ENCODE data around the gene ZBTB7B. TPM values are rescaled to one million over a fixed set of nuclear protein-coding genes. Genes with fewer than 3 reads are reported as not detected.

ZBTB7B gene
- total RNA-seq, 4 donors from 2014 or later: 101 to 220 (median 113) TPM

DNA sequence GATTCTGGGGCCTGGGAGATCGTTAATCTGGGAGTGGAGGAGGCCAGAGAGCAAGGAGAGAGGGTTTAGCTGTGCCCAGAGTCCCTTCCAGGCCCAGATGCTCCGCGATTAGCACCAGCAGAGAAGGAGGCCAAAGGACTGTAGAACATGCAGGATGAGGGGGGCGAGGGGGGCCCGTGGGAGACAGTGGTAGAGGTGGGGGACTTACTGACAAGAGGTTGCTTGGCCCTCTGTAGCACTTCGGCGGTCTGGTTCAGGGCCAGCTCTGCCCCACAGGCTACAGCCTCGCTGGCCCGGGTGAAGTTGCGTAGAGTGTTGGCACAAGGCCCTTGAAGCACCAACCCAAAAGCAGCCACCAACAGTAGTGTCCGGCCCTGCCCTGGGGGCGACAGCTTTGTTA, 30.3 kb downstream of the ZBTB7B start:
- no peak overlapping the region for H3K27ac ChIP-seq
- intact Hi-C loops (cut with DNase I): no loop called here
- no peaks in the 10 kb centered on the region for H3K36me3 ChIP-seq
- 82 to 85% methylated on average over 6 to 12 of the region's 12 CpGs for WGBS, 2 donors
- TF ChIP-seq, protein P1, sequence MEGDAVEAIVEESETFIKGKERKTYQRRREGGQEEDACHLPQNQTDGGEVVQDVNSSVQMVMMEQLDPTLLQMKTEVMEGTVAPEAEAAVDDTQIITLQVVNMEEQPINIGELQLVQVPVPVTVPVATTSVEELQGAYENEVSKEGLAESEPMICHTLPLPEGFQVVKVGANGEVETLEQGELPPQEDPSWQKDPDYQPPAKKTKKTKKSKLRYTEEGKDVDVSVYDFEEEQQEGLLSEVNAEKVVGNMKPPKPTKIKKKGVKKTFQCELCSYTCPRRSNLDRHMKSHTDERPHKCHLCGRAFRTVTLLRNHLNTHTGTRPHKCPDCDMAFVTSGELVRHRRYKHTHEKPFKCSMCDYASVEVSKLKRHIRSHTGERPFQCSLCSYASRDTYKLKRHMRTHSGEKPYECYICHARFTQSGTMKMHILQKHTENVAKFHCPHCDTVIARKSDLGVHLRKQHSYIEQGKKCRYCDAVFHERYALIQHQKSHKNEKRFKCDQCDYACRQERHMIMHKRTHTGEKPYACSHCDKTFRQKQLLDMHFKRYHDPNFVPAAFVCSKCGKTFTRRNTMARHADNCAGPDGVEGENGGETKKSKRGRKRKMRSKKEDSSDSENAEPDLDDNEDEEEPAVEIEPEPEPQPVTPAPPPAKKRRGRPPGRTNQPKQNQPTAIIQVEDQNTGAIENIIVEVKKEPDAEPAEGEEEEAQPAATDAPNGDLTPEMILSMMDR (IDR thresholded peaks at IDR 0.05): no peak
- no peak for TF ChIP-seq POLR2A (IDR thresholded peaks at IDR 0.05)
- peaks cover 11 to 40% (median 25%) of the 10 kb centered on the region in 3 donors for H3K4me1 ChIP-seq
- H3K4me3 ChIP-seq: no peak overlapping the region
- no peaks in the 10 kb centered on the region for H3K27me3 ChIP-seq
- no peak for DNase-seq
- H3K9me3 ChIP-seq: no peaks in the 10 kb centered on the region

DNA sequence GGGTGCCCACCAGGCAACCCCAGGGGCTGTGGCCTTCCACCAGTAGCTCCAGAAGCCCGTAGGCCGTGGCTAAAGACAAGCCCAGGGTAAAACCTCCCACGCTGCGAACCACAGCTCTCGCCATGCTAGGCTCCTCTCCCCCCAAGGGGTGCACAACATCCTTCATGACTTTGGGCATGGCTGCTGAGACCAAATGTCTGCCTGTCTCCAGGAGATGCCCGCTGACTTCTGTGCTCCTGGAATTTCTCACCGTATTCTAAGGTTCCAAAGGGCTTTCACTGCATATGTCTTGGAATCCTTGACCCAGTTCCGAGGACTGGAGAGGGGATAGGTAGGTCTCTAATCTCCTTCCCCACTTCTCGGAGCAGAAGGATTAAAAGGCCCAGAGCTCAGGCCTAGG, 30.9 kb downstream of the ZBTB7B start, which contains the start of the genes DCST1 and DCST2:
Gene DCST1 (plus strand): TSS at position 301 of the 400 bp plus-strand sequence. CDS start 213 bp downstream, outside the sequence.
Gene DCST2 (minus strand): TSS at position 258 of the 400 bp plus-strand sequence. CDS start 80 bp downstream, at position 178.
- no peaks in the 10 kb centered on the region for H3K9me3 ChIP-seq
- intact Hi-C loops (cut with DNase I): no loop called here
- TF ChIP-seq, protein P1 (IDR thresholded peaks at IDR 0.05): no peak
- TF ChIP-seq POLR2A (IDR thresholded peaks at IDR 0.05): no peak
- 100% methylated on average over 3 to 6 of the region's 9 CpGs for WGBS, 2 donors
- no peak within 1 kb of the TSS for H3K4me3 ChIP-seq
- no peaks in the 10 kb centered on the region for H3K27me3 ChIP-seq
- peaks cover 17 to 47% (median 30%) of the 10 kb centered on the region in 3 donors for H3K4me1 ChIP-seq
- peak within 1 kb of the TSS in 2 of 4 donors; percentile 13 to 27 for H3K27ac ChIP-seq
- DNase-seq: no peak
- H3K36me3 ChIP-seq: no peaks in the 10 kb centered on the region

DNA sequence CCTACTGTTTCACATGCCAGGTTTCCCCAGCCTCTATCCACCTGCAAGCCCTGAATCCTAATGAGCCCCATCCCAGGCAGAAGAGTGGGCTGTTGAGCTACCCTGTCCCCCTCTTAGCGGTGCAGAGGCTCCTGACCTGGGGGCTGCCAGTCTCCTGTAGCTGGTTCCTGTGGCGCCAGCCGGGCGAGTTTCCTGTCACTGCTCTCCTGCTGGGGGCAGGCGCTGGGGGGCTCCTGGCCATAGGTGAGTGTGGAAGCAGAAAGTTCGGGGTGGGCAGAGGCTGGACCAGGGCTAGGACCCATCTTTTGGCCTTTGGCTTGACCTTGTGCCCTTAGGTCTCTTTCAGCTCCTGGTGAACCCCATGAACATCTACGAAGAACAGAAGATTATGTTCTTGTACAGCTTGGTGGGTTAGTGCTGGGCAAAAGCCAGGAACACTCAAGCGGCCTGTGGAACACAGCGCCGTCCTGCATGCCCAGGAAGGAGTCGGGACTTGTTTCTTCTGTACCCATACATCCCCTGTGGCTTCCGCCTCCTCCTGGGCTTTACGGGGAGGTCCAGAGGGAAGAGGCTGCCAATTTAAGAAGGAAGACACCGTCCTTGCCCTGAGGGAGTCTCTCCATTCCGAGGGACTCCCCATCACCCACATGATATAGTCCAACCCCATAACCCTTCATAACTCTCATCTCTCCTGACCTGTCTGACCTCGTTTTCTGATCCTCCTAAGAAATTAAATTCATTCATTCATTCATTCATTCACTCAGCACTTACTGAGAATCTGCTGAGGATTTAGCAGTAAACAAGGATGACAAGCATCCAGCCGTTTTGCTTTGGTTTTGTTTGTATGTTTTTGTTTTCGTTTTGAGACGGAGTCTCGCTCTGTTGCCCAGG, 32.0 kb downstream of the ZBTB7B start:
- Histone ChIP-seq H3K36me3 (no peaks in the 10 kb centered on the region), H3K27ac (peak overlapping the region in 2 of 4 donors; percentile 13 to 27), H3K9me3 (no peaks in the 10 kb centered on the region), H3K4me3 (no peak overlapping the region), H3K4me1 (peaks cover 26 to 57% (median 41%) of the 10 kb centered on the region in 3 donors), H3K27me3 (no peaks in the 10 kb centered on the region)
- WGBS, 2 donors: 35 to 68% methylated on average over 14 to 16 of the region's 20 CpGs
- intact Hi-C loops (cut with DNase I): no loop called here
- no peak for TF ChIP-seq POLR2A (IDR thresholded peaks at IDR 0.05)
- TF ChIP-seq, protein P1 (IDR thresholded peaks at IDR 0.05): peak in 2 of 6 experiments; percentile 14 to 39
- DNase-seq: no peak

DNA sequence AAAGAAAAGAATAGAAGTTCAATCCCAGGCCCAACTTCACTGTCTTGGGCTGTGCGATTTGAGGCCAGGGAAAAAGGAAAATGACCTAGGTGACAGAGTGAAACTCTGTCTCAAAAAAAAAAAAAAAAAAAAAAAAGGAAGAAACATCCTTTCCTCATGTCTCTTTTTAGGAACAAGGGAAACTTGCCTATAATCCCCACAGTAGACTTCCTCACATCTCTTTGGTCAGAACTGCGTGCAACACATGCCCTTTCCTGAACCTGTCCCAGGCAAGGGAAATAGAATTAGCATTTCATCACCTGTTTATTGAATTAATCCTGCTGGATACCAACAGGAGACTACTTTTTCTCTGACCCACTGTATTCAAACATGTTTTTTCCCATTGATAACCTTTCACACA, 33.3 kb downstream of the ZBTB7B start:
- Histone ChIP-seq H3K36me3 (no peaks in the 10 kb centered on the region), H3K27ac (peak overlapping the region in 2 of 4 donors; percentile 91 to 92), H3K9me3 (no peaks in the 10 kb centered on the region), H3K4me1 (peaks cover 26 to 63% (median 42%) of the 10 kb centered on the region in 3 donors), H3K4me3 (no peak overlapping the region), H3K27me3 (no peaks in the 10 kb centered on the region)
- 73 to 77% methylated on average over 2 of the region's 2 CpGs for WGBS, 2 donors
- DNase-seq: no peak
- TF ChIP-seq, protein P1 (IDR thresholded peaks at IDR 0.05): no peak
- no peak for TF ChIP-seq POLR2A (IDR thresholded peaks at IDR 0.05)
- intact Hi-C loops (cut with DNase I): no loop called here

DNA sequence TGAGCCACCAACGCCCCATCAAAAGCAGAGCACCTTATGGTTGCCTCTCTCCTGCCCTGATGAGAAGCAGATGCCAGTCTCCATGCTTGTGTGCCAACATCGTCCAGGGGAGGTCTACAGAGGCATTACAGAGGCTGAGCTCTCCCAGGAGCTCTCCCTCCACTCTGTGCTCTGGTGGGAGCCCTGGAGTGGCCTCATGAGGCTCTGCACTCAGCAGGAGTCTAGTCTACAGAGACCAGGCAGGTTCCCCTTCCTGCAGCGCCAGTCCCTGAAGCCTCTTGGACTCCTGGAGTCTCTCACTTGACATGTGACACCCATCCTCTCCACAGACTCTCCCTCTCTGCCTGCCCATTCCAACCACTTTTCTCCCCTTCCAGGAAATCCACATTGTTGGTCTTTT, 34.4 kb downstream of the ZBTB7B start:
- no peak overlapping the region for H3K4me3 ChIP-seq
- WGBS, 2 donors: 82 to 89% methylated on average over 1 to 2 of the region's 3 CpGs
- H3K36me3 ChIP-seq: no peaks in the 10 kb centered on the region
- H3K4me1 ChIP-seq: peaks cover 26 to 63% (median 42%) of the 10 kb centered on the region in 3 donors
- intact Hi-C loops (cut with DNase I): no loop called here
- DNase-seq: no peak
- TF ChIP-seq, protein P1 (IDR thresholded peaks at IDR 0.05): no peak
- TF ChIP-seq POLR2A (IDR thresholded peaks at IDR 0.05): no peak
- no peaks in the 10 kb centered on the region for H3K27me3 ChIP-seq
- no peaks in the 10 kb centered on the region for H3K9me3 ChIP-seq
- H3K27ac ChIP-seq: peak overlapping the region in 3 of 4 donors; percentile 89 to 92 (median 91)

Measured in esophagus squamous epithelium (tissue), 5 donors.